A673 (cell line): ENCODE measurements around the gene P2RY6.

ENCODE experiments used
- CTCF ChIP-seq: fragments of 300-800, 200-600 bp; sonication (generic); conservative IDR thresholded peaks from 2 replicates; pipeline ENCODE4 v1.5.1; 2017; ENCODE audit warnings: low read depth, mild to moderate bottlenecking, antibody characterized with exemption, low read length, moderate library complexity, mixed read lengths
- EZH2 ChIP-seq: fragments of 200-600 bp; sonication (generic); IDR thresholded peaks from 2 replicates; pipeline ENCODE4 v1.6.1; 2017; ENCODE audit warnings: borderline replicate concordance, low read depth, mild to moderate bottlenecking, mixed read lengths, antibody characterized with exemption, low read length; ENCODE audit not compliant: poor library complexity, severe bottlenecking

- TF ChIP-seq CTCF = no peak
- no peak for TF ChIP-seq EZH2
These were observed 65.7 kb downstream of the P2RY6 start for GRCh38 chr11:73337846-73338245.
